Nephron progenitor cell (in vitro differentiated cells): ENCODE data around the gene IL10.

ENCODE experiments used
- DNase-seq: peaks from one replicate; pipeline ENCODE4 v3.0.0; 2021
- H3K27ac Mint-ChIP-seq: 2 replicates; pipeline ENCODE4 v1.8.0; 2021; ENCODE audit warnings: mild to moderate bottlenecking, moderate library complexity, mixed read lengths
- H3K27me3 Mint-ChIP-seq: 2 replicates; pipeline ENCODE4 v1.8.0; 2021; ENCODE audit warnings: mild to moderate bottlenecking, low read depth, mixed read lengths; ENCODE audit not compliant: poor library complexity
- H3K36me3 Mint-ChIP-seq: 2 replicates; pipeline ENCODE4 v1.8.0; 2021; ENCODE audit warnings: low read depth, mixed read lengths
- H3K4me1 Mint-ChIP-seq: 2 replicates; pipeline ENCODE4 v1.8.0; 2021; ENCODE audit warnings: mixed read lengths
- H3K4me3 Mint-ChIP-seq: 2 replicates; pipeline ENCODE4 v1.8.0; 2021; ENCODE audit warnings: mild to moderate bottlenecking, moderate library complexity, mixed read lengths
- H3K9me3 Mint-ChIP-seq: 2 replicates; pipeline ENCODE4 v1.8.0; 2021; ENCODE audit warnings: mild to moderate bottlenecking, moderate library complexity, mixed read lengths
- CTCF ChIP-seq: fragments of 200-600 bp; sonication (generic); IDR thresholded peaks from 2 replicates; pipeline ENCODE4 v1.5.0; 2021; ENCODE audit warnings: antibody characterized with exemption

IL10 gene

GRCh38 chr1:206734499-206735142 lies 37.7 kb downstream of the IL10 start:
- Mint-ChIP-seq H3K27ac (no peak overlapping the region), H3K4me1 (peaks cover 29% of the 10 kb centered on the region), H3K9me3 (no peaks in the 10 kb centered on the region), H3K4me3 (no peak overlapping the region), H3K27me3 (peaks cover 7% of the 10 kb centered on the region), H3K36me3 (peaks cover 16% of the 10 kb centered on the region)
- peak; percentile 83 for TF ChIP-seq CTCF
- peak; percentile 84 for DNase-seq

GRCh38 chr1:206732992-206733391 lies 39.3 kb downstream of the IL10 start:
- no peak for DNase-seq
- Mint-ChIP-seq H3K4me1 (peaks cover 12% of the 10 kb centered on the region), H3K36me3 (peaks cover 21% of the 10 kb centered on the region), H3K4me3 (no peak overlapping the region), H3K27ac (peak overlapping the region; percentile 83), H3K27me3 (peaks cover 4% of the 10 kb centered on the region), H3K9me3 (no peaks in the 10 kb centered on the region)
- no peak for TF ChIP-seq CTCF

GRCh38 chr1:206732508-206732907 lies 39.8 kb downstream of the IL10 start:
- Mint-ChIP-seq H3K27me3 (peaks cover 4% of the 10 kb centered on the region), H3K4me1 (peaks cover 7% of the 10 kb centered on the region), H3K27ac (peak overlapping the region; percentile 57), H3K36me3 (peaks cover 21% of the 10 kb centered on the region), H3K4me3 (no peak overlapping the region), H3K9me3 (no peaks in the 10 kb centered on the region)
- DNase-seq, result no peak
- no peak for TF ChIP-seq CTCF

GRCh38 chr1:206729507-206729906 lies 42.8 kb downstream of the IL10 start:
- H3K27me3 Mint-ChIP-seq, result peaks cover 5% of the 10 kb centered on the region
- no peak overlapping the region for H3K27ac Mint-ChIP-seq
- no peak overlapping the region for H3K4me3 Mint-ChIP-seq
- no peak for TF ChIP-seq CTCF
- no peaks in the 10 kb centered on the region for H3K9me3 Mint-ChIP-seq
- peaks cover 11% of the 10 kb centered on the region for H3K4me1 Mint-ChIP-seq
- peaks cover 21% of the 10 kb centered on the region for H3K36me3 Mint-ChIP-seq
- no peak for DNase-seq

- no peak for DNase-seq
- Mint-ChIP-seq H3K4me1 (peaks cover 16% of the 10 kb centered on the region), H3K9me3 (no peaks in the 10 kb centered on the region), H3K36me3 (peaks cover 21% of the 10 kb centered on the region), H3K27ac (no peak overlapping the region), H3K27me3 (peaks cover 6% of the 10 kb centered on the region), H3K4me3 (no peak overlapping the region)
- TF ChIP-seq CTCF, result no peak
Measured at GRCh38 chr1:206729050-206729449, 43.2 kb downstream of the IL10 start.

GRCh38 chr1:206728697-206728987 lies 43.7 kb downstream of the IL10 start:
- no peak for TF ChIP-seq CTCF
- Mint-ChIP-seq H3K4me1 (peaks cover 20% of the 10 kb centered on the region), H3K27me3 (peaks cover 6% of the 10 kb centered on the region), H3K27ac (no peak overlapping the region), H3K4me3 (no peak overlapping the region), H3K36me3 (peaks cover 21% of the 10 kb centered on the region), H3K9me3 (no peaks in the 10 kb centered on the region)
- DNase-seq, result no peak
